Calu3 (cell line): ENCODE results near the gene NINL. TPM values are rescaled to one million over a fixed set of nuclear protein-coding genes. Genes with fewer than 3 reads are reported as not detected.

Experiments
- BruUV-seq: library from RNA; stranded (reverse); fragments of 400-500 nt; replicated peaks from 2 replicates; lab custom pipeline; 2021; lab: Mats Ljungman, UMichigan
- CTCF ChIA-PET: fragments of 300-600 bp; sonication (Branson Sonifier 250); formaldehyde crosslinking; loops from one replicate; lab custom pipeline; 2022; ENCODE audit warnings: antibody characterized with exemption; lab: Charles Lee
- DNase-seq: peaks from one replicate; pipeline ENCODE4 v3.0.0; 2022
- H3K27ac Mint-ChIP-seq: one replicate; pipeline ENCODE4 v1.8.0; 2022; ENCODE audit warnings: mixed read lengths; ENCODE audit not compliant: unreplicated experiment
- H3K27me3 Mint-ChIP-seq: one replicate; pipeline ENCODE4 v1.8.0; 2022; ENCODE audit warnings: mixed read lengths; ENCODE audit not compliant: unreplicated experiment
- H3K36me3 Mint-ChIP-seq: one replicate; pipeline ENCODE4 v1.8.0; 2022; ENCODE audit warnings: mild to moderate bottlenecking, moderate library complexity, mixed read lengths; ENCODE audit not compliant: insufficient read depth, unreplicated experiment
- H3K4me1 Mint-ChIP-seq: one replicate; pipeline ENCODE4 v1.8.0; 2022; ENCODE audit warnings: mild to moderate bottlenecking, low read depth, mixed read lengths; ENCODE audit not compliant: unreplicated experiment
- H3K4me3 Mint-ChIP-seq: one replicate; pipeline ENCODE4 v1.8.0; 2022; ENCODE audit warnings: mild to moderate bottlenecking, low read depth, moderate library complexity, mixed read lengths; ENCODE audit not compliant: unreplicated experiment
- H3K9me3 Mint-ChIP-seq: one replicate; pipeline ENCODE4 v1.8.0; 2022; ENCODE audit warnings: low read depth, mixed read lengths; ENCODE audit not compliant: unreplicated experiment
- CTCF ChIP-seq: fragments of 200-600 bp; IDR thresholded peaks from one replicate; pipeline ENCODE4 v1.8.0; 2022; ENCODE audit warnings: antibody characterized with exemption; ENCODE audit not compliant: unreplicated experiment
- intact Hi-C: fragments of 100-400 bp; cut with micrococcal nuclease; formaldehyde crosslinking; loops from one replicate; pipeline ENCODE4 v1.10.0; 2022; ENCODE audit not compliant: unreplicated experiment
- total RNA-seq: library from RNA; stranded (reverse); gene quantifications from 2 replicates; pipeline ENCODE4 v1.2.3, GENCODE V29; 2022

Gene NINL
- total RNA-seq, 1 experiment from 2014 or later: 9.1 TPM

GRCh38 chr20:25497586-25498279, 87.6 kb downstream of the NINL start:
- Mint-ChIP-seq H3K9me3 (no peaks in the 10 kb centered on the region), H3K27me3 (no peaks in the 10 kb centered on the region), H3K4me1 (no peaks in the 10 kb centered on the region), H3K4me3 (no peak overlapping the region), H3K36me3 (peaks cover 4% of the 10 kb centered on the region), H3K27ac (no peak overlapping the region)
- DNase-seq: no peak
- intact Hi-C loops: no loop called here
- no TSS peak for BruUV-seq
- TF ChIP-seq CTCF: no peak
- CTCF ChIA-PET: no interaction called here

GRCh38 chr20:25496968-25497401, 88.3 kb downstream of the NINL start:
- no peak overlapping the region for H3K27ac Mint-ChIP-seq
- peaks cover 4% of the 10 kb centered on the region for H3K36me3 Mint-ChIP-seq
- H3K27me3 Mint-ChIP-seq: no peaks in the 10 kb centered on the region
- no peaks in the 10 kb centered on the region for H3K9me3 Mint-ChIP-seq
- peak; percentile 23 for DNase-seq
- CTCF ChIA-PET: no interaction called here
- H3K4me1 Mint-ChIP-seq: no peaks in the 10 kb centered on the region
- no TSS peak for BruUV-seq
- intact Hi-C loops: no loop called here
- no peak for TF ChIP-seq CTCF
- H3K4me3 Mint-ChIP-seq: no peak overlapping the region

GRCh38 chr20:25496165-25496967, 89.0 kb downstream of the NINL start:
- Mint-ChIP-seq H3K27ac (no peak overlapping the region), H3K4me3 (no peak overlapping the region), H3K27me3 (no peaks in the 10 kb centered on the region), H3K9me3 (no peaks in the 10 kb centered on the region), H3K4me1 (no peaks in the 10 kb centered on the region), H3K36me3 (peaks cover 4% of the 10 kb centered on the region)
- CTCF ChIA-PET: interaction anchor here (0.6 kb wide), 1 partner anchor 178 kb away, joined by 5 read pairs; no protein-coding TSS in a partner anchor
- DNase-seq: no peak
- TF ChIP-seq CTCF: no peak
- BruUV-seq: no TSS peak
- intact Hi-C loops: no loop called here

- no TSS peak for BruUV-seq
- no peak overlapping the region for H3K27ac Mint-ChIP-seq
- TF ChIP-seq CTCF: no peak
- peaks cover 4% of the 10 kb centered on the region for H3K36me3 Mint-ChIP-seq
- H3K27me3 Mint-ChIP-seq: no peaks in the 10 kb centered on the region
- intact Hi-C loops: no loop called here
- H3K9me3 Mint-ChIP-seq: no peaks in the 10 kb centered on the region
- no peaks in the 10 kb centered on the region for H3K4me1 Mint-ChIP-seq
- no peak for DNase-seq
- no peak overlapping the region for H3K4me3 Mint-ChIP-seq
- CTCF ChIA-PET: no interaction called here
These were observed 90.0 kb downstream of the NINL start for GRCh38 chr20:25495189-25495824.
